IMR-90 (cell line): ENCODE measurements around the gene BPTF. TPM values are rescaled to one million over a fixed set of nuclear protein-coding genes. Genes with fewer than 3 reads are reported as not detected.

Experiments
- ATAC-seq: fragments of 200-7000 bp; cut with Tn5 transposase; 2 replicates; pipeline ENCODE4 v1.9.1; 2020; ENCODE audit warnings: low read depth, mild to moderate bottlenecking, moderate library complexity
- BruUV-seq: library from RNA; stranded (reverse); fragments of 400-500 nt; replicated peaks from 2 replicates; lab custom pipeline; 2021; lab: Mats Ljungman, UMichigan
- CTCF ChIA-PET: fragments of 300-600 bp; formaldehyde crosslinking; extraction: SDS; loops from one replicate; lab custom pipeline; 2021; ENCODE audit warnings: antibody characterized with exemption; lab: Yijun Ruan, JAX
- POLR2A ChIA-PET: fragments of 300-600 bp; sonication (Branson Sonifier 250); formaldehyde crosslinking; loops from one replicate; lab custom pipeline; 2022; ENCODE audit warnings: antibody characterized with exemption; ENCODE audit not compliant: unreplicated experiment; lab: Charles Lee
- DNase-seq: peaks from one replicate; pipeline ENCODE4 v3.0.0; 2013
- H2AFZ ChIP-seq: replicated peaks from 2 replicates; pipeline ENCODE3; 2013; ENCODE audit warnings: low read length, mild to moderate bottlenecking; ENCODE audit not compliant: poor library complexity
- H2AK5ac ChIP-seq: 2 replicates; pipeline ENCODE4 v1.6.1; 2013; ENCODE audit warnings: low read depth, low read length, inconsistent platforms
- H2AK9ac ChIP-seq: replicated peaks from 2 replicates; pipeline ENCODE3; 2013; ENCODE audit warnings: mild to moderate bottlenecking, low read depth, low read length, moderate library complexity; ENCODE audit not compliant: poor library complexity
- H2BK120ac ChIP-seq: 2 replicates; pipeline ENCODE4 v1.6.1; 2013; ENCODE audit warnings: low read depth, low read length, inconsistent platforms
- H2BK15ac ChIP-seq: 3 replicates; pipeline ENCODE4 v1.6.1; 2013; ENCODE audit warnings: low read depth, low read length, inconsistent platforms
- H2BK20ac ChIP-seq: 2 replicates; pipeline ENCODE4 v1.6.1; 2013; ENCODE audit warnings: low read depth, mild to moderate bottlenecking, inconsistent platforms, low read length, moderate library complexity
- H2BK5ac ChIP-seq: 2 replicates; pipeline ENCODE4 v1.6.1; 2013; ENCODE audit warnings: mild to moderate bottlenecking, low read depth, low read length, inconsistent platforms; ENCODE audit not compliant: poor library complexity, severe bottlenecking
- H3K14ac ChIP-seq: replicated peaks from 2 replicates; pipeline ENCODE4 v1.6.1; 2013; ENCODE audit warnings: low read depth, low read length, inconsistent platforms
- H3K18ac ChIP-seq: 2 replicates; pipeline ENCODE4 v1.6.1; 2013; ENCODE audit warnings: low read depth, low read length, control low read depth
- H3K23ac ChIP-seq: 2 replicates; pipeline ENCODE4 v1.6.1; 2013; ENCODE audit warnings: low read depth, low read length, inconsistent platforms
- H3K27ac ChIP-seq: 2 replicates; pipeline ENCODE4 v1.5.1; 2013; ENCODE audit warnings: mild to moderate bottlenecking, control low read depth, low read length; ENCODE audit not compliant: insufficient read depth
- H3K27me3 ChIP-seq: 2 replicates; pipeline ENCODE4 v1.6.1; 2013; ENCODE audit warnings: low read length; ENCODE audit not compliant: control insufficient read depth, insufficient read depth
- H3K36me3 ChIP-seq: 2 replicates; pipeline ENCODE4 v1.6.1; 2013; ENCODE audit warnings: low read length, mixed read lengths; ENCODE audit not compliant: control insufficient read depth, insufficient read depth
- H3K4ac ChIP-seq: 2 replicates; pipeline ENCODE4 v1.6.1; 2013; ENCODE audit warnings: low read depth, low read length, inconsistent platforms
- H3K4me1 ChIP-seq: 2 replicates; pipeline ENCODE4 v1.6.1; 2013; ENCODE audit warnings: low read length, mixed read lengths; ENCODE audit not compliant: control insufficient read depth, insufficient read depth
- H3K4me2 ChIP-seq: 2 replicates; pipeline ENCODE4 v1.6.1; 2013; ENCODE audit warnings: low read depth, mild to moderate bottlenecking, control low read depth, low read length, moderate library complexity
- H3K4me3 ChIP-seq: 2 replicates; pipeline ENCODE4 v1.5.1; 2013; ENCODE audit warnings: low read depth, mild to moderate bottlenecking, control low read depth, low read length, moderate library complexity; ENCODE audit not compliant: insufficient read depth
- H3K56ac ChIP-seq: 2 replicates; pipeline ENCODE4 v1.6.1; 2013; ENCODE audit warnings: low read length, inconsistent platforms; ENCODE audit not compliant: insufficient read depth; ENCODE audit errors: extremely low read depth
- H3K79me1 ChIP-seq, 2 experiments: 2 replicates each; pipeline ENCODE4 v1.6.1; 2013; ENCODE audit warnings: low read length in 2 of 2, inconsistent platforms in 1 of 2, low read depth in 1 of 2
- H3K9ac ChIP-seq: 2 replicates; pipeline ENCODE4 v1.6.1; 2013; ENCODE audit warnings: low read depth, low read length, control low read depth
- H3K9me1 ChIP-seq: 2 replicates; pipeline ENCODE4 v1.6.1; 2013; ENCODE audit warnings: low read length, inconsistent platforms; ENCODE audit not compliant: insufficient read depth
- H3K9me3 ChIP-seq: 2 replicates; pipeline ENCODE4 v1.6.1; 2013; ENCODE audit warnings: low read length; ENCODE audit not compliant: control insufficient read depth, insufficient read depth
- H4K20me1 ChIP-seq: 2 replicates; pipeline ENCODE4 v1.6.1; 2013; ENCODE audit warnings: low read length, inconsistent platforms; ENCODE audit not compliant: insufficient read depth
- H4K5ac ChIP-seq: 2 replicates; pipeline ENCODE4 v1.6.1; 2013; ENCODE audit warnings: mild to moderate bottlenecking, low read depth, low read length, control low read depth
- H4K8ac ChIP-seq, 2 experiments: 2 replicates each; pipeline ENCODE4 v1.6.1; 2013; ENCODE audit warnings: low read depth in 2 of 2, low read length in 2 of 2, control low read depth in 1 of 2, inconsistent platforms in 1 of 2
- H4K91ac ChIP-seq: 2 replicates; pipeline ENCODE4 v1.6.1; 2013; ENCODE audit warnings: low read depth, low read length, inconsistent platforms; ENCODE audit not compliant: insufficient read depth
- CHD1 ChIP-seq: IDR thresholded peaks from 2 replicates; pipeline ENCODE4 v1.6.1; 2012; ENCODE audit warnings: low read depth, low read length, improper control_type of control experiment
- SMC3 ChIP-seq: fragments of 150-350 bp; IDR thresholded peaks from 2 replicates; pipeline ENCODE4 v1.6.1; 2016; ENCODE audit warnings: low read depth, mild to moderate bottlenecking, antibody characterized with exemption, low read length, moderate library complexity
- WGBS, 2 experiments: methylation state at CpG; one replicate each; pipeline versions ENCODE4 v1.1.5 to v1.1.7; 2013; ENCODE audit warnings: missing lambda C conversion rate in 2 of 2; ENCODE audit not compliant: insufficient read length in 1 of 2; ENCODE audit errors: extremely low coverage in 2 of 2; 5-methylcytosine and 5-hydroxymethylcytosine counted together
- dilution Hi-C: fragments of 300-500 bp; cut with HindIII; formaldehyde crosslinking; loops from one replicate; pipeline ENCODE4 v1.14.3; 2018; ENCODE audit warnings: low sequenced_read_pairs; ENCODE audit not compliant: unreplicated experiment
- in situ Hi-C: fragments of 300-500 bp; cut with MboI; formaldehyde crosslinking; loops from 3 replicates; pipeline ENCODE4 v1.14.3; 2019; ENCODE audit warnings: low sequenced_read_pairs, inconsistent platforms, mixed read lengths
- intact Hi-C: fragments of 100-400 bp; cut with micrococcal nuclease; formaldehyde crosslinking; loops from 2 replicates; pipeline ENCODE4 v1.10.0; 2022
- polyA plus RNA-seq, 3 experiments: library from polyadenylated mRNA; depleted of rRNA; stranded (reverse); fragments of >200 nt; gene quantifications; 2 replicates each; pipeline ENCODE4 v1.2.3, GENCODE V29; 2012; ENCODE audit warnings: low replicate concordance in 1 of 3
- total RNA-seq: library from RNA; depleted of rRNA; stranded (reverse); fragments of >200 nt; gene quantifications from 2 replicates; pipeline ENCODE4 v1.2.3, GENCODE V29; 2012
- TF ChIP-seq, protein P1 (sequence below): fragments of 150-350 bp; IDR thresholded peaks from 2 replicates; pipeline ENCODE4 v1.6.1; 2017; ENCODE audit warnings: mild to moderate bottlenecking, antibody characterized with exemption, low read length, low read depth

Gene BPTF
- total and polyA plus RNA-seq, 2 of the 4 experiments (the other 2 are of a cell fraction) = 32.3 to 35.7 TPM

DNA sequence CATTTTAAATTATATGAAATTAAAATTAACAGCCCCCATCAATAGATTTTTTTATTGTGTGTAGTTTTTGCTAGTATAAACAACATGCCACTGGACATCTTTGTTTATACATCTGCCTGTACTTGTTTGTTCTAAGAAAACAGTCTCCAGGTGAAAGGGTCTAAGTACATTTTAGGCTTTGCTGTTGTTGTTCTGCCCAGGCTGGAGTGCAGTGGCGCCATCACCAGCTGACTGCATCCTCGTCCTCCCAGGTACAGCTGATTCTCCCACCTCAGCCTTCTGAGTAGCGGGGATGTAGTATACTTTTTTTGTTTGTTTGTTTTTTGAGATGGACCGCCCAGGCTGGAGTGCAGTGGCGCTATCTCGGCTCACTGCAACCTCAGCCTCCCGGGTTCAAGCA, 145.5 kb downstream of the BPTF start:
- no peak overlapping the region for H2AK9ac ChIP-seq
- H4K91ac ChIP-seq = no peak overlapping the region
- ChIA-PET CTCF (no interaction called here), POLR2A (no interaction called here)
- no peak overlapping the region for H2AFZ ChIP-seq
- no peaks in the 10 kb centered on the region for H3K27me3 ChIP-seq
- no peak overlapping the region for H4K5ac ChIP-seq
- no peak overlapping the region for H3K9ac ChIP-seq
- no TSS peak for BruUV-seq
- H2BK5ac ChIP-seq = no peak overlapping the region
- H2BK120ac ChIP-seq = no peak overlapping the region
- no peak overlapping the region for H3K56ac ChIP-seq
- no peaks in the 10 kb centered on the region for H3K9me1 ChIP-seq
- no peak overlapping the region for H3K4ac ChIP-seq
- DNase-seq (no peak), ATAC-seq (no peak)
- H4K8ac ChIP-seq = no peak overlapping the region
- no CpG with 5 or more reads among the region's 7 CpGs for WGBS, 2 experiments
- H3K4me3 ChIP-seq = no peak overlapping the region
- H3K14ac ChIP-seq = no peak overlapping the region
- H2BK15ac ChIP-seq = no peak overlapping the region
- no peaks in the 10 kb centered on the region for H3K9me3 ChIP-seq
- peaks cover 0 to 2% of the 10 kb centered on the region in 2 experiments; a peak in 1 of 4 replicates for H3K79me1 ChIP-seq
- TF ChIP-seq, protein P1, sequence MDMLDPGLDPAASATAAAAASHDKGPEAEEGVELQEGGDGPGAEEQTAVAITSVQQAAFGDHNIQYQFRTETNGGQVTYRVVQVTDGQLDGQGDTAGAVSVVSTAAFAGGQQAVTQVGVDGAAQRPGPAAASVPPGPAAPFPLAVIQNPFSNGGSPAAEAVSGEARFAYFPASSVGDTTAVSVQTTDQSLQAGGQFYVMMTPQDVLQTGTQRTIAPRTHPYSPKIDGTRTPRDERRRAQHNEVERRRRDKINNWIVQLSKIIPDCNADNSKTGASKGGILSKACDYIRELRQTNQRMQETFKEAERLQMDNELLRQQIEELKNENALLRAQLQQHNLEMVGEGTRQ = no peak
- no peak for TF ChIP-seq CHD1
- no peak for TF ChIP-seq SMC3
- H3K18ac ChIP-seq = no peak overlapping the region
- H3K4me2 ChIP-seq = no peak overlapping the region
- intact Hi-C loops (no loop called here), in situ Hi-C loops (loop anchor here (25.0 kb wide), 1 partner anchor 492 kb away; the partner anchor contains the start of gene WIPI1), dilution Hi-C loops (no loop called here)
- H3K27ac ChIP-seq = no peak overlapping the region
- H3K36me3 ChIP-seq = peaks cover 22% of the 10 kb centered on the region
- H2AK5ac ChIP-seq = no peak overlapping the region
- H3K23ac ChIP-seq = no peak overlapping the region
- no peaks in the 10 kb centered on the region for H3K4me1 ChIP-seq
- H2BK20ac ChIP-seq = no peak overlapping the region
- H4K20me1 ChIP-seq = no peaks in the 10 kb centered on the region
